Activated T-cell treated with anti-CD3 and anti-CD28 coated beads, Interleukin-2, amount 50 U/mL, for 72 hours (primary cell): ENCODE data around the gene LRRC41. TPM values are rescaled to one million over a fixed set of nuclear protein-coding genes. Genes with fewer than 3 reads are reported as not detected.
"Not testable (repeated sequence)": the region's sequence is repeated elsewhere in the genome, so short reads cannot be mapped to it uniquely, and the experiment has no call there.

Experiments
- ATAC-seq, 2 donors: fragments of 150-1000 bp; cut with Tn5 transposase; replicated peaks in 1 of 2; 2 replicates each; pipeline ENCODE4 v1.10.0; 2021; ENCODE audit warnings: moderate library complexity in 2 of 2, mild to moderate bottlenecking in 1 of 2
- DNase-seq, 2 donors: peaks; one replicate each; pipeline ENCODE4 v3.0.0; 2021 to 2022; ENCODE audit warnings: mixed read lengths in 1 of 2
- H3K27ac Mint-ChIP-seq: one replicate; pipeline ENCODE4 v1.8.0; 2022; ENCODE audit warnings: mild to moderate bottlenecking, moderate library complexity, mixed read lengths
- H3K27me3 Mint-ChIP-seq: one replicate; pipeline ENCODE4 v1.8.0; 2022; ENCODE audit warnings: low read depth, mixed read lengths
- H3K36me3 Mint-ChIP-seq, 2 donors: one replicate each; pipeline ENCODE4 v1.8.0; 2022; ENCODE audit warnings: mixed read lengths in 2 of 2, mild to moderate bottlenecking in 1 of 2; ENCODE audit not compliant: insufficient read depth in 2 of 2
- H3K4me1 Mint-ChIP-seq: one replicate; pipeline ENCODE4 v1.8.0; 2022; ENCODE audit warnings: low read depth, mixed read lengths
- H3K4me3 Mint-ChIP-seq, 2 donors: one replicate each; pipeline ENCODE4 v1.8.0; 2022; ENCODE audit warnings: mild to moderate bottlenecking in 2 of 2, mixed read lengths in 2 of 2, moderate library complexity in 2 of 2
- H3K9me3 Mint-ChIP-seq, 2 donors: one replicate each; pipeline ENCODE4 v1.8.0; 2022; ENCODE audit warnings: mixed read lengths in 2 of 2
- total RNA-seq, 2 donors: library from RNA; stranded (reverse); gene quantifications; one replicate each; pipeline ENCODE4 v1.2.3, GENCODE V29; 2022

Gene LRRC41
- total RNA-seq, 2 donors from 2014 or later, result 47.7 to 53.4 TPM

- Mint-ChIP-seq H3K4me3 (no peak overlapping the region), H3K4me1 (no peaks in the 10 kb centered on the region), H3K27me3 (no peaks in the 10 kb centered on the region), H3K9me3 (no peaks in the 10 kb centered on the region), H3K36me3 (peaks cover 23 to 51% of the 10 kb centered on the region in 2 donors), H3K27ac (no peak overlapping the region)
- DNase-seq (no peak), ATAC-seq (no peak)
Measured at GRCh38 chr1:46263146-46263545, 40.3 kb downstream of the LRRC41 start.

GRCh38 chr1:46262508-46262907 lies 40.9 kb downstream of the LRRC41 start:
- ATAC-seq (no peak), DNase-seq (no peak)
- Mint-ChIP-seq H3K9me3 (no peaks in the 10 kb centered on the region), H3K27ac (no peak overlapping the region), H3K27me3 (no peaks in the 10 kb centered on the region), H3K4me1 (no peaks in the 10 kb centered on the region), H3K36me3 (peaks cover 24 to 54% of the 10 kb centered on the region in 2 donors), H3K4me3 (no peak overlapping the region)

- Mint-ChIP-seq H3K4me1 (peaks cover 15% of the 10 kb centered on the region), H3K36me3 (peaks cover 20 to 48% of the 10 kb centered on the region in 2 donors), H3K9me3 (no peaks in the 10 kb centered on the region), H3K4me3 (no peak overlapping the region), H3K27ac (no peak overlapping the region), H3K27me3 (no peaks in the 10 kb centered on the region)
- no peak for ATAC-seq
- DNase-seq, result no peak
Measured at GRCh38 chr1:46256523-46256922, 46.9 kb downstream of the LRRC41 start.

- Mint-ChIP-seq H3K36me3 (peaks cover 18 to 41% of the 10 kb centered on the region in 2 donors), H3K4me3 (no peak overlapping the region), H3K27me3 (no peaks in the 10 kb centered on the region), H3K4me1 (peaks cover 20% of the 10 kb centered on the region), H3K27ac (no peak overlapping the region), H3K9me3 (no peaks in the 10 kb centered on the region)
- no peak for DNase-seq
- ATAC-seq, result no peak
Measured at GRCh38 chr1:46254668-46255067, 48.7 kb downstream of the LRRC41 start.

GRCh38 chr1:46248122-46248920 lies 55.1 kb downstream of the LRRC41 start:
- Mint-ChIP-seq H3K9me3 (no peaks in the 10 kb centered on the region), H3K27ac (peak overlapping the region; percentile 72), H3K27me3 (no peaks in the 10 kb centered on the region), H3K4me3 (peak overlapping the region; percentile 94 to 98), H3K4me1 (peaks cover 46% of the 10 kb centered on the region), H3K36me3 (peaks cover 15 to 27% of the 10 kb centered on the region in 2 donors)
- DNase-seq, result peak; percentile 31 to 37
- ATAC-seq, result no peak

- Mint-ChIP-seq H3K36me3 (peaks cover 15 to 20% of the 10 kb centered on the region in 2 donors), H3K9me3 (no peaks in the 10 kb centered on the region), H3K27ac (peak within 1 kb of the TSS; percentile 81), H3K27me3 (no peaks in the 10 kb centered on the region), H3K4me1 (peaks cover 42% of the 10 kb centered on the region), H3K4me3 (peak within 1 kb of the TSS; percentile 94 to 98)
- ATAC-seq (peak; percentile 95), DNase-seq (peak; percentile 97 to 99)
Measured at GRCh38 chr1:46247436-46248121, 55.8 kb downstream of the LRRC41 start, which contains the start of gene RAD54L. RAD54L (plus strand) TSS chr1:46247763; CDS start chr1:46248406, 643 bp downstream.

- peak overlapping the region; percentile 94 to 98 for H3K4me3 Mint-ChIP-seq
- H3K27ac Mint-ChIP-seq, result peak overlapping the region; percentile 81
- H3K9me3 Mint-ChIP-seq, result no peaks in the 10 kb centered on the region
- peaks cover 8 to 12% of the 10 kb centered on the region in 2 donors for H3K36me3 Mint-ChIP-seq
- peaks cover 37% of the 10 kb centered on the region for H3K4me1 Mint-ChIP-seq
- ATAC-seq (peak; percentile 79), DNase-seq (peak; percentile 68 to 74)
- no peaks in the 10 kb centered on the region for H3K27me3 Mint-ChIP-seq
Measured at GRCh38 chr1:46246548-46247435, 56.6 kb downstream of the LRRC41 start.

- peaks cover 37% of the 10 kb centered on the region for H3K4me1 Mint-ChIP-seq
- H3K36me3 Mint-ChIP-seq, H3K27me3 Mint-ChIP-seq, H3K9me3 Mint-ChIP-seq, ATAC-seq, H3K27ac Mint-ChIP-seq, DNase-seq: not testable (repeated sequence)
- peak overlapping the region; percentile 94 to 98 for H3K4me3 Mint-ChIP-seq
Measured at GRCh38 chr1:46246136-46246535, 57.3 kb downstream of the LRRC41 start.

- H3K9me3 Mint-ChIP-seq, result no peaks in the 10 kb centered on the region
- H3K27ac Mint-ChIP-seq, result no peak overlapping the region
- H3K36me3 Mint-ChIP-seq, result peaks cover 3% of the 10 kb centered on the region in 2 donors
- no peaks in the 10 kb centered on the region for H3K27me3 Mint-ChIP-seq
- DNase-seq (peak in 1 of 2 donors; percentile 12), ATAC-seq (no peak)
- H3K4me3 Mint-ChIP-seq, result no peak overlapping the region
- peaks cover 34% of the 10 kb centered on the region for H3K4me1 Mint-ChIP-seq
Measured at GRCh38 chr1:46244656-46245371, 58.6 kb downstream of the LRRC41 start.

GRCh38 chr1:46243831-46244230 lies 59.6 kb downstream of the LRRC41 start:
- H3K4me3 Mint-ChIP-seq, DNase-seq, H3K9me3 Mint-ChIP-seq, H3K27me3 Mint-ChIP-seq, ATAC-seq, H3K36me3 Mint-ChIP-seq, H3K27ac Mint-ChIP-seq: not testable (repeated sequence)
- peaks cover 24% of the 10 kb centered on the region for H3K4me1 Mint-ChIP-seq

- DNase-seq (no peak), ATAC-seq (no peak)
- no peak overlapping the region for H3K27ac Mint-ChIP-seq
- H3K9me3 Mint-ChIP-seq, result peaks cover 0 to 4% of the 10 kb centered on the region in 2 donors
- H3K36me3 Mint-ChIP-seq, result peaks cover 1 to 4% of the 10 kb centered on the region in 2 donors
- H3K4me3 Mint-ChIP-seq, result no peak overlapping the region
- H3K27me3 Mint-ChIP-seq, result no peaks in the 10 kb centered on the region
- peaks cover 15% of the 10 kb centered on the region for H3K4me1 Mint-ChIP-seq
Measured at GRCh38 chr1:46242918-46243317, 60.5 kb downstream of the LRRC41 start.

GRCh38 chr1:46241733-46242132 lies 61.7 kb downstream of the LRRC41 start:
- not testable (repeated sequence) for H3K9me3 Mint-ChIP-seq, H3K27ac Mint-ChIP-seq, DNase-seq, H3K36me3 Mint-ChIP-seq, ATAC-seq, H3K27me3 Mint-ChIP-seq, H3K4me3 Mint-ChIP-seq
- peaks cover 11% of the 10 kb centered on the region for H3K4me1 Mint-ChIP-seq
